HEK293T (cell line): ENCODE data around the gene NCKAP5L.
"Not testable (repeated sequence)": the region's sequence is repeated elsewhere in the genome, so short reads cannot be mapped to it uniquely, and the experiment has no call there.

Experiments
- ARNT ChIP-seq: fragments of 450-650 bp; IDR thresholded peaks from 2 replicates; pipeline ENCODE4 v1.6.1; 2017; ENCODE audit warnings: mild to moderate bottlenecking
- BHLHE40 ChIP-seq: fragments of 450-650 bp; IDR thresholded peaks from 2 replicates; pipeline ENCODE4 v1.6.1; 2016; ENCODE audit warnings: mild to moderate bottlenecking, moderate library complexity, borderline replicate concordance
- ELF4 ChIP-seq: fragments of 450-650 bp; IDR thresholded peaks from 2 replicates; pipeline ENCODE4 v1.6.1; 2017; ENCODE audit warnings: antibody characterized with exemption
- FOXA1 ChIP-seq: fragments of 450-650 bp; IDR thresholded peaks from 2 replicates; pipeline ENCODE4 v1.6.1; 2016; ENCODE audit warnings: mild to moderate bottlenecking
- FOXK2 ChIP-seq: fragments of 450-650 bp; IDR thresholded peaks from 2 replicates; pipeline ENCODE4 v1.6.1; 2016; ENCODE audit warnings: mild to moderate bottlenecking
- FOXM1 ChIP-seq: fragments of 450-650 bp; IDR thresholded peaks from 2 replicates; pipeline ENCODE4 v1.6.1; 2017; ENCODE audit warnings: mild to moderate bottlenecking, borderline replicate concordance
- SP1 ChIP-seq: fragments of 450-650 bp; IDR thresholded peaks from 2 replicates; pipeline ENCODE4 v1.6.1; 2017
- SUZ12 ChIP-seq: fragments of 450-650 bp; IDR thresholded peaks from 2 replicates; pipeline ENCODE4 v1.6.1; 2016; ENCODE audit warnings: mild to moderate bottlenecking
- TARDBP ChIP-seq: fragments of 450-650 bp; IDR thresholded peaks from 2 replicates; pipeline ENCODE4 v1.6.1; 2016

- TF ChIP-seq TARDBP, FOXK2, SUZ12, FOXM1, ELF4, SP1, BHLHE40, FOXA1, ARNT: not testable (repeated sequence)
Measured at GRCh38 chr12:49871811-49872251, 43.6 kb upstream of the NCKAP5L start.
